Fibroblast of villous mesenchyme (primary cell): ENCODE data around the gene NCOA1. TPM values are rescaled to one million over a fixed set of nuclear protein-coding genes. Genes with fewer than 3 reads are reported as not detected.

Source experiments
- DNase-seq: peaks from one replicate; pipeline ENCODE4 v3.0.0-alpha.2; 2010; ENCODE audit warnings: low read depth
- H3K4me3 ChIP-seq: 2 replicates; pipeline ENCODE4 v1.5.1; 2011; ENCODE audit warnings: low read depth, mild to moderate bottlenecking, low read length
- total RNA-seq: library from RNA; depleted of rRNA; stranded (reverse); fragments of >200 nt; gene quantifications from 2 replicates; pipeline ENCODE4 v1.2.3, GENCODE V29; 2012
- TF ChIP-seq, protein P1 (sequence below): IDR thresholded peaks from 2 replicates; pipeline ENCODE4 v1.5.1; 2012; ENCODE audit warnings: low read depth, mild to moderate bottlenecking, low read length; ENCODE audit not compliant: insufficient read depth

The NCOA1 gene
- total RNA-seq, 1 donor, result 19.0 TPM

DNA sequence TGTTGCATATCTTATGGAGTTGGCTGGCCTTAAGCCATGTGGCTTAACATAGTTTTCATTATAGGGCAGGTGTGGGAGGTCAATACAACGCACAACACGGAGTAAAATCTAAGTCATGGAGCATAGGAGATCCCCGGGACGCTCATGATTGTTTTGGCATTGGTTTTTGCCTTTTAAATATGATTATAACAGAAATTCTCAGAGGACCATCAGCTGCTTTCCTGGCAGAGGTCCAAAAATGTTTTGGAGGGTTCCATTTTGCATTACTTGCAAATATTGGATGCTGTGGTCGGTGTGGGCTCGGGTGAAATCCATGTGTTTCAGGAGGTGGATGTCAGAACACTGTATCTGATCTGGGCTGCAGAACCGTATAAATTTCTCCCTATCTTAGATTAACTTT, 3.4 kb downstream of the NCOA1 start:
- no peak for DNase-seq
- TF ChIP-seq, protein P1, sequence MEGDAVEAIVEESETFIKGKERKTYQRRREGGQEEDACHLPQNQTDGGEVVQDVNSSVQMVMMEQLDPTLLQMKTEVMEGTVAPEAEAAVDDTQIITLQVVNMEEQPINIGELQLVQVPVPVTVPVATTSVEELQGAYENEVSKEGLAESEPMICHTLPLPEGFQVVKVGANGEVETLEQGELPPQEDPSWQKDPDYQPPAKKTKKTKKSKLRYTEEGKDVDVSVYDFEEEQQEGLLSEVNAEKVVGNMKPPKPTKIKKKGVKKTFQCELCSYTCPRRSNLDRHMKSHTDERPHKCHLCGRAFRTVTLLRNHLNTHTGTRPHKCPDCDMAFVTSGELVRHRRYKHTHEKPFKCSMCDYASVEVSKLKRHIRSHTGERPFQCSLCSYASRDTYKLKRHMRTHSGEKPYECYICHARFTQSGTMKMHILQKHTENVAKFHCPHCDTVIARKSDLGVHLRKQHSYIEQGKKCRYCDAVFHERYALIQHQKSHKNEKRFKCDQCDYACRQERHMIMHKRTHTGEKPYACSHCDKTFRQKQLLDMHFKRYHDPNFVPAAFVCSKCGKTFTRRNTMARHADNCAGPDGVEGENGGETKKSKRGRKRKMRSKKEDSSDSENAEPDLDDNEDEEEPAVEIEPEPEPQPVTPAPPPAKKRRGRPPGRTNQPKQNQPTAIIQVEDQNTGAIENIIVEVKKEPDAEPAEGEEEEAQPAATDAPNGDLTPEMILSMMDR, result no peak

DNA sequence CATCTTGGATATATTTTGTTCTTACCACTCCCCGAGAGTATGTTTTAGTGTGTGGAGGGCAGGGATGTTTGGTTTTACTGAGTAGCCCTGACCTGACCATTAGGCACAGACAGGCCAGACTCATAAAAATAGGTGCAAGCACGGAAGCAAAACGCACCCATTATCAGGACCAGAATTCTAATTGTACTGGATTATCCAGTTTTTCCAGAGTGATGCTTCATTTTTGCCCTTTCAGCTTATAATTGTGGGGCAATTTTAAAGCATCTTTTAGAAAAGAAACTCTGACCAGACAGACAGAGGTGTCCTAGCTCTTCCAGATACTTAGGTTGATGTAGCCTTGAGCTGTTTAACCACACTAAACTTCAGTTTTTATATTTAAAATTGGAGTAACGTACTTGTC, 4.4 kb downstream of the NCOA1 start:
- TF ChIP-seq, protein P1, result no peak
- no peak overlapping the region for H3K4me3 ChIP-seq
- no peak for DNase-seq

More for the DNA sequence above, 3.4 kb downstream of the NCOA1 start:
- H3K4me3 ChIP-seq, result no peak overlapping the region

DNA sequence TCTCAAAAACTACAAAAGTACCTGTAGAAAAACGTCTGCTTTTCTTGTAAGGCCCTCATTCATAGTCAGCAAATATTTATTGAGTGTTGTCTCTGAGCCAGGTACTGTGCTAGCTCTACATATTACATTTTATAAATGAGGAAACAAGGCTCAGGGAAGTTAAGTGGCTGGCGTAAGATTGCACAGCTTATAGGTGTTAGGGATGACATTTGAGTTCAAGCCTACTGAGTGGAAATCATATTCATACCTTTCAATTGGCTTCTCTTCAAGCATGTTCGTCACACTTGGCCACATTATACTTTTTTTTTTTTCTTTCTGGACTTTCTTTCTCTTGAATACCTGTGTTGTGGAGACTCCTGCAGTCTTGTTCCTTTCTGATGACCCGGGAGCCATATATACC, 5.9 kb downstream of the NCOA1 start:
- TF ChIP-seq, protein P1, result no peak
- H3K4me3 ChIP-seq, result no peak overlapping the region
- no peak for DNase-seq

DNA sequence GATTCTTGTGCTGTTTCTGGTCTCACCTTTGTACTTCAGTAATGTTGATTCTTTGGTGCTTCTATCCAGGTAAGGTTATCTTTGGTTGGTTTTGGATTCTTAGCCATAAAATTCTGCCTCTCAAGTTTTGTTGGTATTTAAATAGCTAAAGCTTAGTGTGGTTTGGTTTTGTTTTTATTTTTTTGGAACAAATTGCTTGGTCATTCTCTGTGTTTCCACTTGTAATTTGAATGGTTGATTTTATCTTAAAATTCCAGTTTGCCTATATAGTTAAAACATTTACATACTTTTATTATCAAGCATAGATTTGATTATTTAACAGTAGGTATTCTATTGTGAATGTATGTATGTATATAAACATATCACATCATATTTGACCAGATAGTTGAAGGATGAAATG, 6.6 kb downstream of the NCOA1 start:
- no peak for DNase-seq
- TF ChIP-seq, protein P1, result no peak
- no peak overlapping the region for H3K4me3 ChIP-seq

DNA sequence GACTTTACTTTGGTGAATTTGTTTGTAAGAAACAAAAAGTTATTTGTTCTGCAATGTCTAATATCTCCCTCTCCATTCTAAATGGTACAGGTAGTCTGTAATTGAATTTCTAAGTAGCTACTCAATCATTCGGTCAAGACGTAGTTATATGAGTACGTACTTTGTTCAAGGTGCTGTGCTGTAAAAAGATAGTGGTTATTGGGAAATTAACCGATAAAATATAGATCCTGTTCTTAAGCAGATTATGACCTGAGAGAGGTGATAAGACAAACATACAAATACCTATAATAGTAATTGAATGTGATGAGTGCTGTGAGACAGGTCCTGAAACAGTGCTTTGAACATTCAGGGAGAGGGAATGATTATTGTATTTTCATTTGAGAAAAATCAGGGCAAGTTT, 7.1 kb downstream of the NCOA1 start:
- DNase-seq, result no peak
- no peak overlapping the region for H3K4me3 ChIP-seq
- TF ChIP-seq, protein P1, result no peak

DNA sequence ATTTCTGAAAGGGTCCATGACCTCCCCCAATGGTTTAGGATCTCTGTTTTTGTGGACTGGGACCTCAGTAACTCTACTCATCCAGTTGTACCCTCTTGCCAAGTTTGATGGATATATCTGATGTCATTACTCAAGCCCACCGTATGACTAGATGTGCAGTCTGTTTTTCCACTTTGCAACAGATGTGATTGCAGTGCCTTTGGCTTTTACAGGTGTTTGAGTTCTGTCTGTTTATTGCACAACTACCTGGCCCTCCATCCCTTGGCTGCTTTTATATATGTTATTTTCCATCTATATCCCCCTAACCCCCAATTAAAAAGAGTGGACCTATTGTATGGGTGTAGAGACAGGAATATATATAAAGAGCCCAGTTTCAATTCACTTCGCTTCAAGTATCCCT, 10.8 kb downstream of the NCOA1 start:
- TF ChIP-seq, protein P1, result no peak
- DNase-seq, result no peak
- no peak overlapping the region for H3K4me3 ChIP-seq

DNA sequence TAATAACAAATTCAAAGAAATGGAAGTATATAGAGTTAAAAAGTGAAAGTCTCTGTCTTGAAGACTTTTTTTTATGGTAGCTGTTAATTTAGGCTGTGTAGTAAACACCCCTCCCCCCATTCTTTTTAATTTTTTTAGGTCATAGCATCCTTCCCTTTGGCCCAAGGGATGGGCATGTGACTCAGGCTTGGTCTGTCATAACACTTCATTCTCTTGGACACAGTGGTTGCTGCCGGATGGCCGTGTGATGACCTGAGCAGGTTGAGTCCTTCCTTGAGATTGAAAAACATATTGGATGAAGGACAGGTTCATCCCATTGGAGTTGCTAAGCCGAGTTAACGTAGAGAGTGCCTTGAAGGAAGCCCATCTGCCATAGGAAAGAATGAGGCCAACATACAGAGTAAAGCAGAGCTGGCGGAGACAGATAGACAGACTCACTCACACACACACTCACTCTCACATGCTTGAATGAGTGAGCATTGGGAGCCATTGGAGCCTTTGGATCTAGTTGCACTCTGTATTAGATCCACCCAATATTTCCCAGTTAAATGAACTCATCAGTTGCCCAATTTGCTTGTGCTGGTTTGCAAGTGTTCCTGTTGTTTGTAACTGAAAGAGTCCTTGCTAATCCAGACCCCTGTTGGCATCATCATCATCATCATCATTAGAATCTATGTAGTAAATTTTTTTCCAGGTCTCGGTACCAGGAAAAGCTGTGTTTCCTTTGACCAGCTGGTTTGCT, 14.7 kb downstream of the NCOA1 start:
- no peak for DNase-seq
- TF ChIP-seq, protein P1, result no peak
- no peak overlapping the region for H3K4me3 ChIP-seq
